Body of pancreas (tissue), 4 donors: ENCODE data around the gene MAGOH. TPM values are rescaled to one million over a fixed set of nuclear protein-coding genes. Genes with fewer than 3 reads are reported as not detected.
A peak's percentile ranks its signal among the peaks of the same experiment; 100 is the strongest.

Experiments
- ATAC-seq: fragments of 150-250 bp; one replicate; pipeline ENCODE4 v1.9.1; 2016
- DNase-seq, 4 donors: peaks; one replicate each; pipeline ENCODE4 v3.0.0-alpha.2; 2019
- H3K27ac ChIP-seq, 4 donors: fragments of 200-600 bp; sonication (generic); 1 replicate in 3 of 4; 2 replicates in 1 of 4; pipeline versions ENCODE4 v1.5.1 to v1.6.1; 2016 to 2019; ENCODE audit warnings: mild to moderate bottlenecking in 1 of 4, mixed read lengths in 1 of 4, moderate library complexity in 1 of 4
- H3K27me3 ChIP-seq, 2 donors: fragments of 200-600 bp; sonication (generic); one replicate each; pipeline ENCODE4 v1.6.0; 2016; ENCODE audit warnings: mild to moderate bottlenecking in 1 of 2
- H3K36me3 ChIP-seq, 2 donors: fragments of 200-600 bp; sonication (generic); replicated peaks in 1 of 2; 2 replicates each; pipeline ENCODE4 v1.5.1; 2016; ENCODE audit warnings: low read depth in 2 of 2; ENCODE audit not compliant: insufficient read depth in 1 of 2
- H3K4me1 ChIP-seq: fragments of 200-600 bp; sonication (generic); one replicate; pipeline ENCODE4 v1.6.0; 2016
- H3K4me3 ChIP-seq, 2 donors: fragments of 200-600 bp; sonication (generic); 1 replicate in 1 of 2; 2 replicates in 1 of 2; pipeline ENCODE4 v1.5.1; 2016 to 2019
- H3K9me3 ChIP-seq, 3 donors: fragments of 200-600 bp; sonication (generic); 1 replicate in 2 of 3; 2 replicates in 1 of 3; pipeline ENCODE4 v1.5.1; 2016
- CTCF ChIP-seq, 7 experiments: fragments of 450-650 bp in 4 of 7; fragments of 200-600 bp in 3 of 7; sonication (generic) in 3 of 7; IDR thresholded peaks; one replicate each; pipeline ENCODE4 v1.5.1; 2016 to 2019; ENCODE audit warnings: antibody characterized with exemption in 7 of 7
- POLR2A ChIP-seq, 3 donors: fragments of 450-650 bp; IDR thresholded peaks; one replicate each; pipeline ENCODE4 v1.6.1; 2016; ENCODE audit warnings: antibody characterized with exemption in 3 of 3, mild to moderate bottlenecking in 2 of 3
- WGBS, 2 donors: methylation state at CpG; one replicate each; pipeline ENCODE4 v1.1.5; 2017; 5-methylcytosine and 5-hydroxymethylcytosine counted together
- intact Hi-C: fragments of 100-400 bp; cut with DNase I; formaldehyde crosslinking; loops from one replicate; pipeline ENCODE4 v1.15.1; 2023
- total RNA-seq, 2 donors: library from RNA; depleted of rRNA; stranded (reverse); fragments of >200 nt; gene quantifications; one replicate each; pipeline ENCODE4 v1.1.0, GENCODE V29; 2016

Gene MAGOH
- total RNA-seq, 2 donors from 2014 or later = 9.6 to 15.2 TPM

- WGBS, 2 donors = 26 to 33% methylated on average over 13 of the region's 13 CpGs
- peak; percentile 2 for ATAC-seq
- Histone ChIP-seq H3K27me3 (no peaks in the 10 kb centered on the region), H3K4me1 (peaks cover 44% of the 10 kb centered on the region), H3K36me3 (peaks cover 0 to 2% of the 10 kb centered on the region in 2 donors), H3K9me3 (no peaks in the 10 kb centered on the region), H3K27ac (peak overlapping the region; percentile 89 to 95 (median 92)), H3K4me3 (peak overlapping the region; percentile 57 to 89)
- no peak for DNase-seq
- no peak for TF ChIP-seq CTCF (IDR thresholded peaks at IDR 0.05)
- TF ChIP-seq POLR2A (IDR thresholded peaks at IDR 0.05) = no peak
- intact Hi-C loops = no loop called here
Observed at GRCh38 chr1:53197291-53198200, 40.8 kb downstream of the MAGOH start.

GRCh38 chr1:53196485-53197290 is 41.6 kb downstream of the MAGOH start, which contains the start of gene CPT2:
Gene CPT2, plus strand, starts transcription at chr1:53196824. Its CDS starts 120 bp downstream, at chr1:53196944.
- Histone ChIP-seq H3K27me3 (no peaks in the 10 kb centered on the region), H3K36me3 (no peaks in the 10 kb centered on the region), H3K9me3 (no peaks in the 10 kb centered on the region), H3K27ac (peak within 1 kb of the TSS; percentile 89 to 95 (median 92)), H3K4me1 (peaks cover 44% of the 10 kb centered on the region), H3K4me3 (peak within 1 kb of the TSS; percentile 57 to 89)
- WGBS, 2 donors = 0 to 1% methylated on average over 38 to 43 of the region's 57 CpGs
- intact Hi-C loops = no loop called here
- DNase-seq = peak; percentile 91 to 94 (median 94)
- TF ChIP-seq POLR2A (IDR thresholded peaks at IDR 0.05) (peak; percentile 87 to 94 (median 92)), CTCF (IDR thresholded peaks at IDR 0.05) (peak in 5 of 7 experiments; percentile 3 to 22 (median 18))
- peak; percentile 97 for ATAC-seq

- ATAC-seq = peak; percentile 4
- no peak for DNase-seq
- Histone ChIP-seq H3K9me3 (no peaks in the 10 kb centered on the region), H3K36me3 (no peaks in the 10 kb centered on the region), H3K27ac (peak overlapping the region; percentile 3 to 95 (median 90)), H3K4me1 (peaks cover 44% of the 10 kb centered on the region), H3K4me3 (peak overlapping the region; percentile 57 to 89), H3K27me3 (no peaks in the 10 kb centered on the region)
- intact Hi-C loops = no loop called here
- TF ChIP-seq POLR2A (IDR thresholded peaks at IDR 0.05) (no peak), CTCF (IDR thresholded peaks at IDR 0.05) (no peak)
- 34 to 39% methylated on average over 9 of the region's 9 CpGs for WGBS, 2 donors
Observed at GRCh38 chr1:53196017-53196484, 42.3 kb downstream of the MAGOH start.

- 64 to 65% methylated on average over 11 of the region's 11 CpGs for WGBS, 2 donors
- H3K9me3 ChIP-seq = no peaks in the 10 kb centered on the region
- no peaks in the 10 kb centered on the region for H3K27me3 ChIP-seq
- intact Hi-C loops = no loop called here
- DNase-seq = peak in 1 of 4 donors; percentile 26
- peaks cover 48% of the 10 kb centered on the region for H3K4me1 ChIP-seq
- peak; percentile 9 for ATAC-seq
- no peaks in the 10 kb centered on the region for H3K36me3 ChIP-seq
- no peak overlapping the region for H3K4me3 ChIP-seq
- peak overlapping the region in 3 of 4 donors; percentile 89 to 95 (median 91) for H3K27ac ChIP-seq
- TF ChIP-seq POLR2A (IDR thresholded peaks at IDR 0.05) (no peak), CTCF (IDR thresholded peaks at IDR 0.05) (no peak)
Observed at GRCh38 chr1:53195246-53196016, 42.9 kb downstream of the MAGOH start.
